RPMI8226 (cell line): ENCODE results near the gene PSMG3.

Source experiments
- DNase-seq: peaks from one replicate; pipeline ENCODE4 v3.0.0-alpha.2; 2015

Gene PSMG3

GRCh38 chr7:1578513-1578912 is 8.7 kb upstream of the PSMG3 start:
- DNase-seq = no peak

GRCh38 chr7:1576521-1577253 is 6.9 kb upstream of the PSMG3 start:
- no peak for DNase-seq

- DNase-seq = no peak
Measured at GRCh38 chr7:1575809-1576208, 6.0 kb upstream of the PSMG3 start.

GRCh38 chr7:1572111-1572822 is 2.4 kb upstream of the PSMG3 start:
- DNase-seq = no peak

- no peak for DNase-seq
Measured at GRCh38 chr7:1569440-1569832, 396 bp downstream of the PSMG3 start.

- no peak for DNase-seq
Measured at GRCh38 chr7:1569016-1569415, 816 bp downstream of the PSMG3 start.

GRCh38 chr7:1567896-1568510 is 1.8 kb downstream of the PSMG3 start:
- DNase-seq = no peak

GRCh38 chr7:1567049-1567771 is 2.6 kb downstream of the PSMG3 start:
- DNase-seq = no peak

GRCh38 chr7:1566687-1567048 is 3.2 kb downstream of the PSMG3 start:
- DNase-seq = no peak

GRCh38 chr7:1564603-1565022 is 5.2 kb downstream of the PSMG3 start:
- DNase-seq = no peak

- DNase-seq = no peak
Measured at GRCh38 chr7:1563981-1564602, 5.7 kb downstream of the PSMG3 start.

GRCh38 chr7:1562597-1563051 is 7.2 kb downstream of the PSMG3 start:
- no peak for DNase-seq

- no peak for DNase-seq
Measured at GRCh38 chr7:1562116-1562515, 7.7 kb downstream of the PSMG3 start.

GRCh38 chr7:1561036-1561940 is 8.5 kb downstream of the PSMG3 start:
- DNase-seq = no peak

- no peak for DNase-seq
Measured at GRCh38 chr7:1560620-1561031, 9.2 kb downstream of the PSMG3 start.

- no peak for DNase-seq
Measured at GRCh38 chr7:1559626-1560590, 9.9 kb downstream of the PSMG3 start.

- DNase-seq = no peak
Measured at GRCh38 chr7:1558841-1559625, 10.8 kb downstream of the PSMG3 start.

- DNase-seq = no peak
Measured at GRCh38 chr7:1558181-1558811, 11.5 kb downstream of the PSMG3 start.

- no peak for DNase-seq
Measured at GRCh38 chr7:1557771-1558170, 12.1 kb downstream of the PSMG3 start.
